PC-9 (cell line): Measurements from ENCODE around the gene ASIC5. TPM values are rescaled to one million over a fixed set of nuclear protein-coding genes. Genes with fewer than 3 reads are reported as not detected.

Source experiments
- BruUV-seq: library from RNA; stranded (reverse); fragments of 400-500 nt; replicated peaks from 2 replicates; lab custom pipeline; 2021; lab: Mats Ljungman, UMichigan
- CTCF ChIA-PET: fragments of 300-600 bp; sonication (Branson Sonifier 250); formaldehyde crosslinking; loops from one replicate; lab custom pipeline; 2022; ENCODE audit warnings: antibody characterized with exemption; lab: Charles Lee
- POLR2A ChIA-PET: fragments of 300-600 bp; sonication (Branson Sonifier 250); formaldehyde crosslinking; loops from one replicate; lab custom pipeline; 2022; ENCODE audit warnings: antibody characterized with exemption; ENCODE audit not compliant: unreplicated experiment; lab: Charles Lee
- DNase-seq, 2 experiments: peaks; one replicate each; pipeline versions ENCODE4 v3.0.0 to v3.0.0-alpha.2; 2015 to 2022; ENCODE audit warnings: mixed read lengths in 1 of 2
- H2AFZ ChIP-seq: fragments of 200-600 bp; sonication (generic); 2 replicates; pipeline ENCODE4 v1.8.1; 2017; ENCODE audit warnings: antibody characterized with exemption
- H3F3A ChIP-seq: fragments of 200-600 bp; sonication (generic); 2 replicates; pipeline ENCODE4 v1.8.1; 2017; ENCODE audit warnings: antibody characterized with exemption, mild to moderate bottlenecking, low read depth; ENCODE audit not compliant: insufficient read depth
- H3K27ac ChIP-seq: fragments of 200-600 bp; sonication (generic); 2 replicates; pipeline ENCODE4 v1.6.1; 2016; ENCODE audit warnings: mixed run types
- H3K27me3 ChIP-seq: fragments of 200-600 bp; sonication (generic); 2 replicates; pipeline ENCODE4 v1.6.1; 2016; ENCODE audit warnings: low read depth, mixed run types; ENCODE audit not compliant: insufficient read depth
- H3K36me3 ChIP-seq: fragments of 200-600 bp; sonication (generic); 2 replicates; pipeline ENCODE4 v1.6.1; 2016; ENCODE audit warnings: low read depth, mixed run types
- H3K4me1 ChIP-seq: fragments of 200-600 bp; sonication (generic); replicated peaks from 2 replicates; pipeline ENCODE4 v1.6.1; 2016; ENCODE audit warnings: mixed run types; ENCODE audit not compliant: insufficient read depth
- H3K4me2 ChIP-seq: fragments of 200-600 bp; sonication (generic); 2 replicates; pipeline ENCODE4 v1.6.1; 2017; ENCODE audit warnings: mixed run types
- H3K4me3 ChIP-seq: fragments of 200-600 bp; sonication (generic); 2 replicates; pipeline ENCODE4 v1.6.1; 2016; ENCODE audit warnings: mixed run types
- H3K79me2 ChIP-seq: fragments of 200-600 bp; sonication (generic); 2 replicates; pipeline ENCODE4 v1.6.1; 2017; ENCODE audit warnings: low read depth, mixed run types
- H3K9me2 ChIP-seq: fragments of 200-600 bp; sonication (generic); 2 replicates; pipeline ENCODE4 v1.8.1; 2017; ENCODE audit warnings: mild to moderate bottlenecking; ENCODE audit not compliant: insufficient read depth
- H3K9me3 ChIP-seq: fragments of 200-600 bp; sonication (generic); 2 replicates; pipeline ENCODE4 v1.8.1; 2016; ENCODE audit warnings: low read depth; ENCODE audit not compliant: insufficient read depth
- H4K20me1 ChIP-seq: fragments of 200-600 bp; sonication (generic); 2 replicates; pipeline ENCODE4 v1.8.1; 2017; ENCODE audit not compliant: insufficient read depth
- CTCF ChIP-seq: fragments of 200-600 bp; sonication (generic); conservative IDR thresholded peaks from 2 replicates; pipeline ENCODE4 v1.6.1; 2017; ENCODE audit warnings: mixed run types, antibody characterized with exemption, mild to moderate bottlenecking, moderate library complexity
- EZH2 ChIP-seq: fragments of 200-600 bp; sonication (generic); IDR thresholded peaks from 2 replicates; pipeline ENCODE4 v1.8.0; 2017; ENCODE audit warnings: antibody characterized with exemption, low read depth
- intact Hi-C: fragments of 100-400 bp; cut with micrococcal nuclease; formaldehyde crosslinking; loops from one replicate; pipeline ENCODE4 v1.10.0; 2022; ENCODE audit not compliant: unreplicated experiment
- total RNA-seq: library from RNA; stranded (reverse); gene quantifications from 2 replicates; pipeline ENCODE4 v1.2.3, GENCODE V29; 2021

Gene ASIC5
- total RNA-seq, 1 experiment from 2014 or later, result not detected

DNA sequence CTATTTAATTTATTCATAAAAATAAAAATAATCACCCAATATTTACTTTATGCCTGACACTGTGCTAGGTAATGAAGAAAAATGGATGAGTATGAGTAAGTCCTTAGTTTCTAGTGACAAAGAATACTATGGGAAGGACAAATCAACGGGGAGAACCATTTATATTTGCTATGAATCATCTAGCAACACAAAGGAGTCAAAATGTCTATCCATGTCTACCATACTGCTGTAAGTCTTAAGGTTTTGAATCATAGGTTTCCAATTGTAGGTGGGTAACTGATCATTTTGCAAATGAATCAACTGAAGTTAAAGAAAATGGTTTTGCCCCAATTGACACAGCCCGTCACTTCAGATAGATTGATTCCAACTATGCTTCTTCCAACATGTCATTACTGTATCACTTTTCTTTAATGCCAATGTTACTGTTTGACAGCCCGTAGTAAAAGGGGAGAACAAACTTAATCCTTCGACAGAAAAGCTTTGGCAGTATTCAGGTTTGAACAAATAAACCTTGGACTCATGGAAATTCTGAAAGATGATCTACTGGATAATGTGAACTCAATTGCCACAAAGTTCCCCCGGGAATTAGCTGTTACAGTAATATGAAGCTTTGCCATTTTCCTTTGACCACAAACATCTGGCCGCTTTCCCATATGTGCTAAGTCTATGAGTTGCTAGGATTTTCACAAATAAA lies 40.6 kb upstream of the ASIC5 start:
- Histone ChIP-seq H3K27me3 (no peaks in the 10 kb centered on the region), H3K4me1 (no peaks in the 10 kb centered on the region), H3K79me2 (no peaks in the 10 kb centered on the region), H3K4me2 (no peak overlapping the region), H3K4me3 (no peak overlapping the region), H2AFZ (no peak overlapping the region), H3K9me2 (no peaks in the 10 kb centered on the region), H3K36me3 (no peaks in the 10 kb centered on the region), H3K27ac (no peak overlapping the region), H3K9me3 (no peaks in the 10 kb centered on the region), H3F3A (no peaks in the 10 kb centered on the region), H4K20me1 (no peaks in the 10 kb centered on the region)
- CTCF ChIA-PET, result no interaction called here
- intact Hi-C loops, result no loop called here
- no TSS peak for BruUV-seq
- TF ChIP-seq CTCF, result no peak
- TF ChIP-seq EZH2, result no peak
- DNase-seq, result peak in 1 of 2 experiments; percentile 17
- POLR2A ChIA-PET, result no interaction called here

DNA sequence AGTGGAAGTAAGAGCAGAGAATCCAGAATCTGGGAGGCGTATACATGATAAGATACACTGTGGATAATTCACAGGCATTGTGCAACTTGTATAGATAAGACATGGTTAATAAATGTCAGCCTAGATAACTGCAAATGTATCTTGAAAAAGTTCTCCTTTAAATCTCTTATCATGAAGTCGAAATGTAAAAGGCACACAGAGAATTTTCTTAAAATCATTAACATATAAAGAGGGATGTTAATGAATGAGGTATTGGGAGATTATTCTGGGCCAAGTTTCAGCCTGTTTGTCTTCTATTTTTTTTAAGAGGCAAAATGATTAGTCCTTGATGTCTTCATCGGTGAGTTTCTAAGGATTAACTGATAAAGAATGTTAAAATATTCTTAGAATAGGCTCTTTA lies 38.3 kb upstream of the ASIC5 start:
- H3K4me3 ChIP-seq, result no peak overlapping the region
- CTCF ChIA-PET, result no interaction called here
- no peak for DNase-seq
- H3K36me3 ChIP-seq, result no peaks in the 10 kb centered on the region
- H3K9me2 ChIP-seq, result no peaks in the 10 kb centered on the region
- H3F3A ChIP-seq, result no peaks in the 10 kb centered on the region
- H3K27ac ChIP-seq, result no peak overlapping the region
- TF ChIP-seq CTCF (no peak), EZH2 (no peak)
- no peaks in the 10 kb centered on the region for H3K27me3 ChIP-seq
- H3K9me3 ChIP-seq, result no peaks in the 10 kb centered on the region
- POLR2A ChIA-PET, result no interaction called here
- H3K4me2 ChIP-seq, result no peak overlapping the region
- no peaks in the 10 kb centered on the region for H3K4me1 ChIP-seq
- no peaks in the 10 kb centered on the region for H3K79me2 ChIP-seq
- intact Hi-C loops, result no loop called here
- H4K20me1 ChIP-seq, result no peaks in the 10 kb centered on the region
- no peak overlapping the region for H2AFZ ChIP-seq
- BruUV-seq, result no TSS peak

DNA sequence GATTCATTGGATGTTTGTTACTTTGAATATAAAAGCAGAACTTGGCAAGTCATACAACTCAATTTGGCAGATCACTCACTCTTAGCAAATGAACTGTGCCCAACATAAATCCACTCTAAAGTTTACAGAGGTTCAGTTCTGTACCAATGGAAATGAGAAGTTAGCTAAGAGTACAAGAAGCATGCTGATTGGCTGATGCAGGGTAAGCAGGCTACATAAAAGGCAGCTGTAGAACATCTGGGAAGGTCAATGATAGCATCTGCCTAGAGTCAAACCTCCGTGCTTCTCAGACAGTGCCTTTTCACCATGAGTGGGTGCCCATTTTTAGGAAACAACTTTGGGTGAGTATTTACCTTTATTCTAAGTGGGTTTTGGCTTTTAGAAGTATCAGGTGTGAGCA lies 37.4 kb upstream of the ASIC5 start, which contains the start of gene TDO2:
TDO2 (plus strand) TSS at position 244 of the 400 bp plus-strand sequence; CDS start at position 307, 63 bp downstream.
- TF ChIP-seq EZH2, result no peak
- no peak for TF ChIP-seq CTCF

More for the DNA sequence above, 37.4 kb upstream of the ASIC5 start, which contains the start of gene TDO2:
- no peaks in the 10 kb centered on the region for H3K9me2 ChIP-seq
- no peaks in the 10 kb centered on the region for H3K4me1 ChIP-seq
- no peaks in the 10 kb centered on the region for H3K9me3 ChIP-seq
- POLR2A ChIA-PET, result no interaction called here
- no peaks in the 10 kb centered on the region for H3K27me3 ChIP-seq
- CTCF ChIA-PET, result no interaction called here
- intact Hi-C loops, result no loop called here
- H2AFZ ChIP-seq, result no peak within 1 kb of the TSS
- H3K36me3 ChIP-seq, result no peaks in the 10 kb centered on the region
- H3F3A ChIP-seq, result no peaks in the 10 kb centered on the region
- no peak within 1 kb of the TSS for H3K4me3 ChIP-seq
- H3K27ac ChIP-seq, result no peak within 1 kb of the TSS
- H3K4me2 ChIP-seq, result no peak within 1 kb of the TSS
- H3K79me2 ChIP-seq, result no peaks in the 10 kb centered on the region
- no peaks in the 10 kb centered on the region for H4K20me1 ChIP-seq
- no TSS peak for BruUV-seq
- DNase-seq, result no peak
